ENCODE results near the gene BTN1A1. TPM values are rescaled to one million over a fixed set of nuclear protein-coding genes. Genes with fewer than 3 reads are reported as not detected.
"Not testable (repeated sequence)": the region's sequence is repeated elsewhere in the genome, so short reads cannot be mapped to it uniquely, and the experiment has no call there.

Gene BTN1A1
- total RNA-seq, 1 experiment from 2014 or later, result 0.10 TPM

- no peaks in the 10 kb centered on the region for H3K27me3 ChIP-seq (ENCODE audit: control insufficient read depth, insufficient read depth, low read length)
- H3K9me3 ChIP-seq (ENCODE audit: control insufficient read depth, insufficient read depth, low read depth, low read length), result no peaks in the 10 kb centered on the region
- H3K4me3 ChIP-seq (ENCODE audit: low read depth in 2 of 2, low read length in 2 of 2), result peak overlapping the region; percentile 65 to 66
- TF ChIP-seq TCF7L2 (IDR thresholded peaks at IDR 0.05; ENCODE audit: low read depth, low read length) (0 out of 2 replicates have a peak, but pooled peaks have one; percentile 17), SIN3A (IDR thresholded peaks at IDR 0.05; ENCODE audit: borderline replicate concordance, insufficient read depth, low read depth, low read length) (no peak)
- TF ChIP-seq, protein P1, sequence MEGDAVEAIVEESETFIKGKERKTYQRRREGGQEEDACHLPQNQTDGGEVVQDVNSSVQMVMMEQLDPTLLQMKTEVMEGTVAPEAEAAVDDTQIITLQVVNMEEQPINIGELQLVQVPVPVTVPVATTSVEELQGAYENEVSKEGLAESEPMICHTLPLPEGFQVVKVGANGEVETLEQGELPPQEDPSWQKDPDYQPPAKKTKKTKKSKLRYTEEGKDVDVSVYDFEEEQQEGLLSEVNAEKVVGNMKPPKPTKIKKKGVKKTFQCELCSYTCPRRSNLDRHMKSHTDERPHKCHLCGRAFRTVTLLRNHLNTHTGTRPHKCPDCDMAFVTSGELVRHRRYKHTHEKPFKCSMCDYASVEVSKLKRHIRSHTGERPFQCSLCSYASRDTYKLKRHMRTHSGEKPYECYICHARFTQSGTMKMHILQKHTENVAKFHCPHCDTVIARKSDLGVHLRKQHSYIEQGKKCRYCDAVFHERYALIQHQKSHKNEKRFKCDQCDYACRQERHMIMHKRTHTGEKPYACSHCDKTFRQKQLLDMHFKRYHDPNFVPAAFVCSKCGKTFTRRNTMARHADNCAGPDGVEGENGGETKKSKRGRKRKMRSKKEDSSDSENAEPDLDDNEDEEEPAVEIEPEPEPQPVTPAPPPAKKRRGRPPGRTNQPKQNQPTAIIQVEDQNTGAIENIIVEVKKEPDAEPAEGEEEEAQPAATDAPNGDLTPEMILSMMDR (IDR thresholded peaks at IDR 0.05), result peak; percentile 84
- no peaks in the 10 kb centered on the region for H3K36me3 ChIP-seq (ENCODE audit: control insufficient read depth, insufficient read depth, low read length)
- in situ Hi-C loops (cut with HindIII; ENCODE audit: low pct_unique_long_range_greater_than_20kb, low sequenced_read_pairs), result no loop called here
- H3K4me1 ChIP-seq (ENCODE audit: control insufficient read depth, insufficient read depth, low read length), result peaks cover 9% of the 10 kb centered on the region
- ATAC-seq, result peak; percentile 93
- intact Hi-C loops (cut with micrococcal nuclease; ENCODE audit: unreplicated experiment), result no loop called here
- no TSS peak for BruUV-seq (replicated peaks)
- peak overlapping the region; percentile 98 for H3K27ac ChIP-seq (ENCODE audit: low read length)
- ChIA-PET POLR2A (no interaction called here), CTCF (no interaction called here)
- no peak for DNase-seq (ENCODE audit: low read depth, low spot score)
Measured at GRCh38 chr6:26521600-26522391, 21.7 kb downstream of the BTN1A1 start.

- intact Hi-C loops (cut with micrococcal nuclease; ENCODE audit: unreplicated experiment); H3K9me3 ChIP-seq (ENCODE audit: control insufficient read depth, insufficient read depth, low read depth, low read length); CTCF ChIA-PET; POLR2A ChIA-PET; H3K36me3 ChIP-seq (ENCODE audit: control insufficient read depth, insufficient read depth, low read length); ATAC-seq; DNase-seq (ENCODE audit: low read depth, low spot score); H3K27me3 ChIP-seq (ENCODE audit: control insufficient read depth, insufficient read depth, low read length); H3K4me1 ChIP-seq (ENCODE audit: control insufficient read depth, insufficient read depth, low read length); in situ Hi-C loops (cut with HindIII; ENCODE audit: low pct_unique_long_range_greater_than_20kb, low sequenced_read_pairs): not testable (repeated sequence)
- BruUV-seq (replicated peaks), result TSS peak; percentile 66
- Histone ChIP-seq H3K4me3 (ENCODE audit: low read depth in 2 of 2, low read length in 2 of 2) (peak overlapping the region; percentile 65 to 66), H3K27ac (ENCODE audit: low read length) (peak overlapping the region; percentile 98)
Measured at GRCh38 chr6:26522486-26523228, 22.6 kb downstream of the BTN1A1 start.

DNA sequence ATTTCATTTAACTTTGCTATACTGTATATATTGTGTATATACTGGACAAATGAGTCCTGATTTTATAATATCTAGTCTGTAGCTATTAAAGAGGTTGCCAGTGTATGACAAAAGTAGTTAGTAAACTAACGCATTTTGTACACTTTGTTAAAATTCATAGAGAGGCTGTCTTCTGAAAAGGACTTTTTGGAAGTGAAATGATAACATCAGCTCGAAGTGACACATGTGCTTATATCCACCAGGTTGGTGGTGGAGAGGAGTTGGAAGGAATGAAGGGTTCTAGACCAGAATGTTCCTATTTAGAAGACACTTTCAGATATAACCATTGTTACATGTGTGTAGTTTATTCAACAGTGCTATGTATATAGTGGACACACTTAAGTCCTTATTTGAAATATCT lies 24.2 kb downstream of the BTN1A1 start:
- POLR2A ChIA-PET; H3K4me3 ChIP-seq (ENCODE audit: low read depth in 2 of 2, low read length in 2 of 2); H3K36me3 ChIP-seq (ENCODE audit: control insufficient read depth, insufficient read depth, low read length); H3K27me3 ChIP-seq (ENCODE audit: control insufficient read depth, insufficient read depth, low read length); H3K4me1 ChIP-seq (ENCODE audit: control insufficient read depth, insufficient read depth, low read length); H3K9me3 ChIP-seq (ENCODE audit: control insufficient read depth, insufficient read depth, low read depth, low read length); BruUV-seq (replicated peaks); in situ Hi-C loops (cut with HindIII; ENCODE audit: low pct_unique_long_range_greater_than_20kb, low sequenced_read_pairs); CTCF ChIA-PET; DNase-seq (ENCODE audit: low read depth, low spot score); H3K27ac ChIP-seq (ENCODE audit: low read length); intact Hi-C loops (cut with micrococcal nuclease; ENCODE audit: unreplicated experiment); ATAC-seq: not testable (repeated sequence)

GRCh38 chr6:26524722-26525370 lies 24.7 kb downstream of the BTN1A1 start:
- CTCF ChIA-PET, result no interaction called here
- H3K4me1 ChIP-seq (ENCODE audit: control insufficient read depth, insufficient read depth, low read length), result peaks cover 9% of the 10 kb centered on the region
- no peaks in the 10 kb centered on the region for H3K9me3 ChIP-seq (ENCODE audit: control insufficient read depth, insufficient read depth, low read depth, low read length)
- POLR2A ChIA-PET, result no interaction called here
- no peaks in the 10 kb centered on the region for H3K36me3 ChIP-seq (ENCODE audit: control insufficient read depth, insufficient read depth, low read length)
- no peak overlapping the region for H3K4me3 ChIP-seq (ENCODE audit: low read depth in 2 of 2, low read length in 2 of 2)
- H3K27me3 ChIP-seq (ENCODE audit: control insufficient read depth, insufficient read depth, low read length), result no peaks in the 10 kb centered on the region
- intact Hi-C loops (cut with micrococcal nuclease; ENCODE audit: unreplicated experiment) (no loop called here), in situ Hi-C loops (cut with HindIII; ENCODE audit: low pct_unique_long_range_greater_than_20kb, low sequenced_read_pairs) (no loop called here)
- TF ChIP-seq, protein P1 (IDR thresholded peaks at IDR 0.05), result no peak
- no peak for TF ChIP-seq SIN3A (IDR thresholded peaks at IDR 0.05; ENCODE audit: borderline replicate concordance, insufficient read depth, low read depth, low read length)
- TF ChIP-seq POLR2AphosphoS5 (IDR thresholded peaks at IDR 0.05; ENCODE audit: low read depth, low read length), result no peak
- TF ChIP-seq, protein P2, sequence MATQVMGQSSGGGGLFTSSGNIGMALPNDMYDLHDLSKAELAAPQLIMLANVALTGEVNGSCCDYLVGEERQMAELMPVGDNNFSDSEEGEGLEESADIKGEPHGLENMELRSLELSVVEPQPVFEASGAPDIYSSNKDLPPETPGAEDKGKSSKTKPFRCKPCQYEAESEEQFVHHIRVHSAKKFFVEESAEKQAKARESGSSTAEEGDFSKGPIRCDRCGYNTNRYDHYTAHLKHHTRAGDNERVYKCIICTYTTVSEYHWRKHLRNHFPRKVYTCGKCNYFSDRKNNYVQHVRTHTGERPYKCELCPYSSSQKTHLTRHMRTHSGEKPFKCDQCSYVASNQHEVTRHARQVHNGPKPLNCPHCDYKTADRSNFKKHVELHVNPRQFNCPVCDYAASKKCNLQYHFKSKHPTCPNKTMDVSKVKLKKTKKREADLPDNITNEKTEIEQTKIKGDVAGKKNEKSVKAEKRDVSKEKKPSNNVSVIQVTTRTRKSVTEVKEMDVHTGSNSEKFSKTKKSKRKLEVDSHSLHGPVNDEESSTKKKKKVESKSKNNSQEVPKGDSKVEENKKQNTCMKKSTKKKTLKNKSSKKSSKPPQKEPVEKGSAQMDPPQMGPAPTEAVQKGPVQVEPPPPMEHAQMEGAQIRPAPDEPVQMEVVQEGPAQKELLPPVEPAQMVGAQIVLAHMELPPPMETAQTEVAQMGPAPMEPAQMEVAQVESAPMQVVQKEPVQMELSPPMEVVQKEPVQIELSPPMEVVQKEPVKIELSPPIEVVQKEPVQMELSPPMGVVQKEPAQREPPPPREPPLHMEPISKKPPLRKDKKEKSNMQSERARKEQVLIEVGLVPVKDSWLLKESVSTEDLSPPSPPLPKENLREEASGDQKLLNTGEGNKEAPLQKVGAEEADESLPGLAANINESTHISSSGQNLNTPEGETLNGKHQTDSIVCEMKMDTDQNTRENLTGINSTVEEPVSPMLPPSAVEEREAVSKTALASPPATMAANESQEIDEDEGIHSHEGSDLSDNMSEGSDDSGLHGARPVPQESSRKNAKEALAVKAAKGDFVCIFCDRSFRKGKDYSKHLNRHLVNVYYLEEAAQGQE (IDR thresholded peaks at IDR 0.05; ENCODE audit: insufficient read depth in 1 of 2, low read depth in 2 of 2, low read length in 1 of 2), result no peak
- no peak for TF ChIP-seq TCF7L2 (IDR thresholded peaks at IDR 0.05; ENCODE audit: low read depth, low read length)
- H3K27ac ChIP-seq (ENCODE audit: low read length), result no peak overlapping the region
- DNase-seq (ENCODE audit: low read depth, low spot score), result no peak
- BruUV-seq (replicated peaks), result no TSS peak
- ATAC-seq, result no peak

Measured in Panc1 (cell line).